ENCODE results near the gene DOCK7. TPM values are rescaled to one million over a fixed set of nuclear protein-coding genes. Genes with fewer than 3 reads are reported as not detected.

The DOCK7 gene
- polyA plus RNA-seq, 1 of the 3 experiments (the other 2 are of a cell fraction), result 27.6 TPM

DNA sequence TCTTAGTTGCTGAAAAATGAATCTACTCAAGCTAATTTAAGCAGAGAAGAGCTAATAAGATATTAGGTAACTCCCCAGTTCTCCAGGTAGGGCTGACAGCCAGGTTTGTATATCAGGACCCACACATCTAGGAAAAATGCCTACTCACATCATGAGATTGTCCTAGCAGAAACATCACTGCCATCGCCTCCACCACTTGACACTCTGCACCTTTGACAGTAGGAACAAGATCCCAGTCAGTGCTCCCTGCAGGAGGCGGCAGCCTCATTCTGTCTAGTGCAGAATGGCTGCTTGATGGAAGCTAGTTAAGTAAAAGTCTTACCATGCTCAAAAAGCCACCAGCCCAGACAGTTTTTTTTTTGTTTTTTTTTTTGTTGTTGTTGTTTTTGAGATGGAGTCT lies 282.9 kb downstream of the DOCK7 start:
- H3K79me2 ChIP-seq (ENCODE audit: insufficient read depth), result no peaks in the 10 kb centered on the region
- no peak overlapping the region for H3K9ac ChIP-seq
- H3K4me3 ChIP-seq (ENCODE audit: low read depth in 2 of 2, low read length in 1 of 2), result no peak overlapping the region
- no peaks in the 10 kb centered on the region; the same call in 1 of the 2 replicates for H3K27me3 ChIP-seq (ENCODE audit: insufficient read depth)
- no peaks in the 10 kb centered on the region for H4K20me1 ChIP-seq (ENCODE audit: insufficient read depth)
- H3F3A ChIP-seq (replicated peaks; ENCODE audit: insufficient read depth), result no peaks in the 10 kb centered on the region
- WGBS (ENCODE audit: low lambda C conversion rate), result 71% methylated on average over 2 of the region's 2 CpGs
- H3K36me3 ChIP-seq (replicated peaks in 1 of 2; ENCODE audit: control insufficient read depth in 1 of 2, insufficient read depth in 2 of 2, low read length in 1 of 2), result no peaks in the 10 kb centered on the region
- no peaks in the 10 kb centered on the region for H3K4me1 ChIP-seq (ENCODE audit: control insufficient read depth in 1 of 2, insufficient read depth in 2 of 2, low read depth in 1 of 2, low read length in 1 of 2)
- no peak for DNase-seq
- no peak overlapping the region for H3K4me2 ChIP-seq
- no peaks in the 10 kb centered on the region for H3K9me3 ChIP-seq
- no peak overlapping the region for H3K27ac ChIP-seq (ENCODE audit: low read depth in 2 of 2, low read length in 1 of 2)
- POLR2A ChIA-PET, result no interaction called here
- CTCF ChIA-PET, result interaction anchor here (0.8 to 12.3 kb wide), 8 partner anchors 11 to 323 kb away, joined by 3 to 186 read pairs (median 6); no protein-coding TSS in a partner anchor
- no peak for TF ChIP-seq SIN3A (IDR thresholded peaks at IDR 0.05; ENCODE audit: borderline replicate concordance, low read depth, low read length)
- TF ChIP-seq EP300 (IDR thresholded peaks at IDR 0.05; ENCODE audit: borderline replicate concordance in 1 of 2, low read depth in 1 of 2, low read length in 1 of 2), result no peak
- no peak overlapping the region for H2AFZ ChIP-seq (ENCODE audit: low read depth)
- H3K9me2 ChIP-seq, result no peaks in the 10 kb centered on the region

Small RNA genes lying within 50 kb of the gene (small RNA-seq; reads per million reads assigned to genes)
- 0 reads per million in 7 experiments for gene AL451044.1

Other genes with a start within 250 kb of the DOCK7 start
- gene ANGPTL3, start 90.9 kb downstream of the DOCK7 start, polyA plus RNA-seq (2012; rRNA removed), result not detected in 2 replicates
- 2.8 and 3.0 TPM in 2 replicates for gene ATG4C, start 95.7 kb upstream of the DOCK7 start, polyA plus RNA-seq (2012; rRNA removed)

Measured in SK-N-SH (cell line).